Measurements from ENCODE around the gene CDK17.

The CDK17 gene

GRCh38 chr12:96238336-96239047 lies 161.7 kb downstream of the CDK17 start:
- ATAC-seq = no peak
- no peak for TF ChIP-seq TCF4 (CRISPR knock-in tag; IDR thresholded peaks at IDR 0.05; ENCODE audit: borderline replicate concordance)

GRCh38 chr12:96237465-96238077 lies 162.7 kb downstream of the CDK17 start:
- TF ChIP-seq ZNF565 (CRISPR knock-in tag; conservative IDR thresholded peaks at IDR 0.05; ENCODE audit: low read depth) (no peak), POU6F1 (CRISPR knock-in tag; IDR thresholded peaks at IDR 0.05; ENCODE audit: borderline replicate concordance, low read depth) (no peak), ZFP3 (CRISPR knock-in tag; IDR thresholded peaks at IDR 0.05) (peak; percentile 60; the same call in 1 of the 2 replicates)

GRCh38 chr12:96237035-96237434 lies 163.2 kb downstream of the CDK17 start:
- no peak for ATAC-seq

More at GRCh38 chr12:96237465-96238077, 162.7 kb downstream of the CDK17 start:
- ATAC-seq = peak; percentile 62

GRCh38 chr12:96236221-96236822 lies 163.9 kb downstream of the CDK17 start:
- no peak for ATAC-seq
- no peak for TF ChIP-seq ZNF8 (CRISPR knock-in tag; IDR thresholded peaks at IDR 0.05)
- TF ChIP-seq PPARA (CRISPR knock-in tag; IDR thresholded peaks at IDR 0.05; ENCODE audit: borderline replicate concordance) = no peak
- TF ChIP-seq ISL1 (CRISPR knock-in tag; IDR thresholded peaks at IDR 0.05) = no peak
- TF ChIP-seq TCF4 (CRISPR knock-in tag; IDR thresholded peaks at IDR 0.05; ENCODE audit: borderline replicate concordance) = no peak
- no peak for TF ChIP-seq ZFP3 (CRISPR knock-in tag; IDR thresholded peaks at IDR 0.05)
- TF ChIP-seq SNAI2 (CRISPR knock-in tag; IDR thresholded peaks at IDR 0.05) = no peak
- no peak for TF ChIP-seq POU6F1 (CRISPR knock-in tag; IDR thresholded peaks at IDR 0.05; ENCODE audit: borderline replicate concordance, low read depth)
- no peak for TF ChIP-seq ZC3H10 (CRISPR knock-in tag; IDR thresholded peaks at IDR 0.05)
- TF ChIP-seq TOX (CRISPR knock-in tag; IDR thresholded peaks at IDR 0.05; ENCODE audit: borderline replicate concordance) = no peak
- no peak for TF ChIP-seq OSR1 (CRISPR knock-in tag; IDR thresholded peaks at IDR 0.05)

More at GRCh38 chr12:96237035-96237434, 163.2 kb downstream of the CDK17 start:
- no peak for TF ChIP-seq GLIS3 (CRISPR knock-in tag; IDR thresholded peaks at IDR 0.05)
- no peak for TF ChIP-seq ZNF8 (CRISPR knock-in tag; IDR thresholded peaks at IDR 0.05)
- no peak for TF ChIP-seq SNAI2 (CRISPR knock-in tag; IDR thresholded peaks at IDR 0.05)
- no peak for TF ChIP-seq RARB (CRISPR knock-in tag; IDR thresholded peaks at IDR 0.05)
- TF ChIP-seq OSR1 (CRISPR knock-in tag; IDR thresholded peaks at IDR 0.05) = no peak
- TF ChIP-seq ZFP3 (CRISPR knock-in tag; IDR thresholded peaks at IDR 0.05) = no peak
- no peak for TF ChIP-seq ZNF70 (CRISPR knock-in tag; IDR thresholded peaks at IDR 0.05)
- no peak for TF ChIP-seq CREB5 (CRISPR knock-in tag; IDR thresholded peaks at IDR 0.05; ENCODE audit: low read depth)
- TF ChIP-seq PPARA (CRISPR knock-in tag; IDR thresholded peaks at IDR 0.05; ENCODE audit: borderline replicate concordance) = no peak
- TF ChIP-seq TCF4 (CRISPR knock-in tag; IDR thresholded peaks at IDR 0.05; ENCODE audit: borderline replicate concordance) = no peak

- TF ChIP-seq SNAI2 (CRISPR knock-in tag; IDR thresholded peaks at IDR 0.05) (no peak), BACH2 (CRISPR knock-in tag; IDR thresholded peaks at IDR 0.05; ENCODE audit: borderline replicate concordance) (no peak), PPARA (CRISPR knock-in tag; IDR thresholded peaks at IDR 0.05; ENCODE audit: borderline replicate concordance) (no peak), CREB5 (CRISPR knock-in tag; IDR thresholded peaks at IDR 0.05; ENCODE audit: low read depth) (no peak), POU6F1 (CRISPR knock-in tag; IDR thresholded peaks at IDR 0.05; ENCODE audit: borderline replicate concordance, low read depth) (no peak), ZFP3 (CRISPR knock-in tag; IDR thresholded peaks at IDR 0.05) (no peak), CSRNP3 (CRISPR knock-in tag; IDR thresholded peaks at IDR 0.05) (no peak), ZNF565 (CRISPR knock-in tag; conservative IDR thresholded peaks at IDR 0.05; ENCODE audit: low read depth) (no peak), CSDC2 (CRISPR knock-in tag; IDR thresholded peaks at IDR 0.05) (no peak), GLIS3 (CRISPR knock-in tag; IDR thresholded peaks at IDR 0.05) (no peak), RARB (CRISPR knock-in tag; IDR thresholded peaks at IDR 0.05) (no peak)
- no peak for ATAC-seq
Measured at GRCh38 chr12:96235484-96235826, 164.8 kb downstream of the CDK17 start.
